Thyroid gland (tissue), 4 donors: ENCODE results near the gene DEFB124. TPM values are rescaled to one million over a fixed set of nuclear protein-coding genes. Genes with fewer than 3 reads are reported as not detected.
"Not testable (repeated sequence)": the region's sequence is repeated elsewhere in the genome, so short reads cannot be mapped to it uniquely, and the experiment has no call there.

Experiments used
- DNase-seq, 2 donors: peaks; one replicate each; pipeline ENCODE4 v3.0.0-alpha.2; 2019
- H3K27ac ChIP-seq, 3 donors: fragments of 200-600 bp; sonication (generic); 1 replicate in 2 of 3; 2 replicates in 1 of 3; pipeline ENCODE4 v1.5.1; 2016 to 2019; ENCODE audit warnings: mild to moderate bottlenecking in 1 of 3, moderate library complexity in 1 of 3
- H3K27me3 ChIP-seq: fragments of 200-600 bp; sonication (generic); one replicate; pipeline ENCODE4 v1.5.1; 2019
- H3K36me3 ChIP-seq, 2 donors: fragments of 200-600 bp; sonication (generic); one replicate each; pipeline ENCODE4 v1.5.1; 2016 to 2019
- H3K4me1 ChIP-seq, 2 donors: fragments of 200-600 bp; sonication (generic); one replicate each; pipeline ENCODE4 v1.5.1; 2017 to 2019
- H3K4me3 ChIP-seq, 3 donors: fragments of 200-600 bp; sonication (generic); replicated peaks in 1 of 3; 1 replicate in 2 of 3; 2 replicates in 1 of 3; pipeline ENCODE4 v1.5.1; 2016; ENCODE audit warnings: mild to moderate bottlenecking in 1 of 3
- H3K9me3 ChIP-seq: fragments of 200-600 bp; sonication (generic); one replicate; pipeline ENCODE4 v1.5.1; 2017
- POLR2A ChIP-seq, 2 donors: fragments of 450-650 bp; IDR thresholded peaks; one replicate each; pipeline ENCODE4 v1.6.1; 2017; ENCODE audit warnings: antibody characterized with exemption in 2 of 2, mild to moderate bottlenecking in 2 of 2, moderate library complexity in 1 of 2
- WGBS, 2 donors: methylation state at CpG; one replicate each; pipeline ENCODE4 v1.1.5; 2017; 5-methylcytosine and 5-hydroxymethylcytosine counted together
- intact Hi-C: fragments of 100-400 bp; cut with DNase I; formaldehyde crosslinking; loops from one replicate; pipeline ENCODE4 v1.15.1; 2023
- total RNA-seq, 4 donors: library from RNA; depleted of rRNA; stranded (reverse); fragments of >200 nt; gene quantifications; one replicate each; pipeline ENCODE4 v1.2.3, GENCODE V29; 2016
- TF ChIP-seq, protein P1 (sequence below), 6 experiments: fragments of 200-600 bp in 3 of 6; fragments of 450-650 bp in 3 of 6; sonication (generic) in 3 of 6; IDR thresholded peaks; one replicate each; pipeline ENCODE4 v1.5.1; 2016 to 2019; ENCODE audit warnings: antibody characterized with exemption in 6 of 6, mild to moderate bottlenecking in 2 of 6, inconsistent platforms in 1 of 6, moderate library complexity in 1 of 6

DEFB124 gene
- total RNA-seq, 4 donors from 2014 or later, result not detected

DNA sequence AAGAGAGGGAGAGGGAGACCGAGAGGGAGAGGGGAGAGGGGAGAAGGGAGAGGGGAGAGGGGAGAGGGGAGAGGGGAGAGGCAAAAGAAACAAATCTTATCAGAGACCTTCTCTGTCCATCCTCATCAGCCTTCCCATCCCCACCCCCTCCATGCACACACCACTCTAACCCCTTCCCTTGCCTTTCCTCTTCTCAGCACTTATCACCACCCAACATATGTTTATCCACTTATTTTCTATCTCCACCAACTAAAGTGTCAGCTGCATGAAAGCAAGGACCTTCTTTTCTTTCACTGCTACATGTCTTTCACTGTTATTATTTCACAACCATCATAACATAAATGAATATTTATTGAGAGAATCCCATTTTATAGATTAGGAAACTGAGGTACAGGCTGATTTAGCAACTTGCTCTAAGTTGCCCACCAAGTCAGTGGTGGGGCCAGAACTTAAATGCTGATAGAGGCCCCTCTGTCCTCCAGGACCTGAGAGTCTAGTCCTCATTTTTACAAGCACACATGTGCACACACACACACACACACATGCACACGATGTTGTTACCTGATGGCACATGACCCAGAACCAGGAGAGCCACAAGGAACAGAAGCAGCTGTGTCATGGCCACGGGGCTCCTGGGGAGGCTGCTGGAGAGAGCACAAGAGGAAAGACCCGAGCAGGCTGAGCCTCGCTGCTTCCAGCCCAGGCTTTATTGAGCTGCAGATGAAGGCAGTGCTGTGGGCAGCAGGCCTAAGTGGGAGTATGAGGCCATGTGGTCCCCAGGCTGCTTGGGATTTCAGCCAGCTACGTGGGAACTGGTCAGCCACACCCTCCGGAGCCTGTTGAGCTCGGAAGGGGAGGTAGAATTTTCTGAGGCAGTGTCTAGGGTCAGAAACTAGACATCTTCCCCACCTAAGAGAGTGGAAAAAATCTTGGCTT, 2.3 kb downstream of the DEFB124 start:
- no peak for TF ChIP-seq POLR2A (IDR thresholded peaks at IDR 0.05)
- TF ChIP-seq, protein P1, sequence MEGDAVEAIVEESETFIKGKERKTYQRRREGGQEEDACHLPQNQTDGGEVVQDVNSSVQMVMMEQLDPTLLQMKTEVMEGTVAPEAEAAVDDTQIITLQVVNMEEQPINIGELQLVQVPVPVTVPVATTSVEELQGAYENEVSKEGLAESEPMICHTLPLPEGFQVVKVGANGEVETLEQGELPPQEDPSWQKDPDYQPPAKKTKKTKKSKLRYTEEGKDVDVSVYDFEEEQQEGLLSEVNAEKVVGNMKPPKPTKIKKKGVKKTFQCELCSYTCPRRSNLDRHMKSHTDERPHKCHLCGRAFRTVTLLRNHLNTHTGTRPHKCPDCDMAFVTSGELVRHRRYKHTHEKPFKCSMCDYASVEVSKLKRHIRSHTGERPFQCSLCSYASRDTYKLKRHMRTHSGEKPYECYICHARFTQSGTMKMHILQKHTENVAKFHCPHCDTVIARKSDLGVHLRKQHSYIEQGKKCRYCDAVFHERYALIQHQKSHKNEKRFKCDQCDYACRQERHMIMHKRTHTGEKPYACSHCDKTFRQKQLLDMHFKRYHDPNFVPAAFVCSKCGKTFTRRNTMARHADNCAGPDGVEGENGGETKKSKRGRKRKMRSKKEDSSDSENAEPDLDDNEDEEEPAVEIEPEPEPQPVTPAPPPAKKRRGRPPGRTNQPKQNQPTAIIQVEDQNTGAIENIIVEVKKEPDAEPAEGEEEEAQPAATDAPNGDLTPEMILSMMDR (IDR thresholded peaks at IDR 0.05), result no peak
- H3K4me1 ChIP-seq, result peaks cover 7 to 17% of the 10 kb centered on the region in 2 donors
- H3K27me3 ChIP-seq, result no peaks in the 10 kb centered on the region
- H3K27ac ChIP-seq, result no peak overlapping the region
- no peaks in the 10 kb centered on the region for H3K36me3 ChIP-seq
- WGBS, 2 donors, result 53 to 72% methylated on average over 4 to 8 of the region's 8 CpGs
- H3K9me3 ChIP-seq, result no peaks in the 10 kb centered on the region
- no peak overlapping the region for H3K4me3 ChIP-seq
- no peak for DNase-seq
- intact Hi-C loops, result no loop called here

DNA sequence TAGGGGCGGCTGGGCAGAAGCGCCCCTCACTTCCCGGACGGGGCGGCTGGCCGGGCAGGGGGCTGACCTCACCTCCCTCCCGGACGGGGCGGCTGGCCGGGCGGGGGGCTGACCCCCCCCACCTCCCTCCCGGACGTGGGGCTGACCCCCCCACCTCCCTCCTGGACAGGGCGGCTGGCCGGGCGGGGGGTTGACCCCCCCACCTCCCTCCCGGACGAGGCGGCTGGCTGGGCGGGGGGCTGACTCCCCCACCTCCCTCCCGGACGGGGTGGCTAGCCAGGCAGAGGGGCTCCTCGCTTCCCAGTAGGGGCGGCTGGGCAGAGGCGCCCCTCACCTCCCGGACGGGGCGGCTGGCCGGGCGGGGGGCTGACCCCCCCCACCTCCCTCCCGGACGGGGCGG, 4.0 kb downstream of the DEFB124 start:
- DNase-seq, H3K36me3 ChIP-seq, intact Hi-C loops, H3K9me3 ChIP-seq, H3K4me3 ChIP-seq, H3K27ac ChIP-seq, H3K27me3 ChIP-seq: not testable (repeated sequence)
- WGBS, 2 donors, result no CpG with 5 or more reads among the region's 33 CpGs
- H3K4me1 ChIP-seq, result peaks cover 7 to 17% of the 10 kb centered on the region in 2 donors

DNA sequence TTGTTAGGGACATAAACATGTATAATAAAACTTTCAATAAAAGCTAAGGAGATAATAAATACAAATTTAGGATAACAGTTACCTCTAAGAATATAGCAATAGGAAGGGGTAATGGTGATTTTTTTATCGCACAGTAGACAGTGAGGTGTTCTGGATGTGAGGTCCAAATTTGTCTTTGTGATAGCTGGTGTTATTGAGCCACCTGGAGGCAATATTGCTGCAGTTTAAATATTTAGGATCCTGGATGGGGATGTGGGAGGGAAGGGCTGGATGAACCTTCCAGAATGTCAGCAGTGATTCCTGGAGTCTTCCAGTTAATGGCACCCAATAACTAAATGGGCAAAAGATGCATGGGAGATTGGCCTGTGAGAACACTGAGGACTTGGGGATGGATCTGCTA, 20.6 kb downstream of the DEFB124 start:
- WGBS, 2 donors, result 91 to 92% methylated on average over 1 of the region's 1 CpG
- intact Hi-C loops, result no loop called here
- H3K4me3 ChIP-seq, result no peak overlapping the region
- H3K36me3 ChIP-seq, result no peaks in the 10 kb centered on the region
- no peaks in the 10 kb centered on the region for H3K4me1 ChIP-seq
- no peak overlapping the region for H3K27ac ChIP-seq
- no peaks in the 10 kb centered on the region for H3K27me3 ChIP-seq
- TF ChIP-seq POLR2A (IDR thresholded peaks at IDR 0.05), result no peak
- TF ChIP-seq, protein P1 (IDR thresholded peaks at IDR 0.05), result no peak
- DNase-seq, result no peak
- no peaks in the 10 kb centered on the region for H3K9me3 ChIP-seq

DNA sequence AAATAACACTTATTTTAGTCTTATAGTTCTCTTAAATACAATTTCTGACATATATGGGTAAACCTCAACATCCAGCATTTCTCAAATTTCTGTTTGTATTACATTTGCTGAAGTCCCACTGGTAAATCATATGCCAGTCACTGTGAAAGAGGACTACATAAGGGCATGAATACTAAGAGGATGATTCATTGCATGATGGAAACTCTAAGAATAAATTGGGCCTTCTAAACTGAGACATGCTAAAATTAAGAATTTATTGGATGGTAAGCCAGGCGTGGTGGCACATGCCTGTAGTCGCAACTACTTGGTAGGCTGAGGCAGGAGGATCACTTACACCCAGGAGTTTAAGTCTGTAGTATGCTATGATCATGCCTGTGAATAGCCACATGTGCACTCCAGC, 22.4 kb downstream of the DEFB124 start:
- TF ChIP-seq POLR2A (IDR thresholded peaks at IDR 0.05), result no peak
- TF ChIP-seq, protein P1 (IDR thresholded peaks at IDR 0.05), result no peak
- intact Hi-C loops, result no loop called here
- 73 to 76% methylated on average over 2 of the region's 2 CpGs for WGBS, 2 donors
- DNase-seq, result no peak
- Histone ChIP-seq H3K36me3 (no peaks in the 10 kb centered on the region), H3K9me3 (no peaks in the 10 kb centered on the region), H3K4me3 (no peak overlapping the region), H3K27me3 (no peaks in the 10 kb centered on the region), H3K27ac (no peak overlapping the region), H3K4me1 (no peaks in the 10 kb centered on the region)

DNA sequence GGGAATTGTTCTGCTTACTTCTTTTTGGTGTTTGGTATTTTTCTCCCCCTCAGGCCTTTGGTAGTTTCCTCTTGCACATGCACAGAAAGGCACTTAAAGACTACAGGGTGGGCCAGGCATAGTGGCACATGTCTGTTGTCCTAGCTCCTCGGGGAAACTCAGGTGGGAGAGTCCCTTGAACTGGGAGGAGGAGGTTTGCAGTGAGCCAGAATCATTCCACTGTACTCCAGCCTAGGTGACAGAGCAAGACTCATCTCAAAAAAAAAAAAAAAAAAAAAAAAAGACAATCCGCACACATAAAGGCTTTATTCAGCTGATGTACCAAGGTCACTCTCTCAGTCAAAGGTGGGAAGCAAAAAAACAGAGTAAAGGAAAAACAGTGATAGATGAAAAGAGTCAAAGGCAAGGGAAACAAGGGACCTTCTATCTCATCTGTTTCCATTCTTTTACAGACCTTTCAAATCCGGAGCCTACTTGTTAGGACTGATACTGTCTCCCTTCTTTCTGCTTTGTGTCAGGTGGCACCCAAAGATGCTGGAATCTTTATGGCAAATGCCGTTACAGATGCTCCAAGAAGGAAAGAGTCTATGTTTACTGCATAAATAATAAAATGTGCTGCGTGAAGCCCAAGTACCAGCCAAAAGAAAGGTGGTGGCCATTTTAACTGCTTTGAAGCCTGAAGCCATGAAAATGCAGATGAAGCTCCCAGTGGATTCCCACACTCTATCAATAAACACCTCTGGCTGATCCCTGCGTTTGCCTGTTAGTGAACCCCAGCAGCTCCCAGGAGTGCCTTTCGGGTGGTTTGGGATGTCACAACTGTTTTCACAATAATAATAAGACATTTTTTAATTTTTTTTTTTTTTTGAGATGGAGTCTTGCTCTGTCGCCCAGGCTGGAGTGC, 25.2 kb downstream of the DEFB124 start:
- WGBS, 2 donors, result 72 to 74% methylated on average over 8 of the region's 8 CpGs

More for the DNA sequence above, 25.2 kb downstream of the DEFB124 start:
- no peak overlapping the region for H3K4me3 ChIP-seq
- no peaks in the 10 kb centered on the region for H3K27me3 ChIP-seq
- no peaks in the 10 kb centered on the region for H3K36me3 ChIP-seq
- no peaks in the 10 kb centered on the region for H3K4me1 ChIP-seq
- H3K9me3 ChIP-seq, result no peaks in the 10 kb centered on the region
- no peak overlapping the region for H3K27ac ChIP-seq
- intact Hi-C loops, result no loop called here
- no peak for TF ChIP-seq POLR2A (IDR thresholded peaks at IDR 0.05)
- TF ChIP-seq, protein P1 (IDR thresholded peaks at IDR 0.05), result no peak
- DNase-seq, result no peak
